AG09309 (cell line): Measurements from ENCODE around the gene NOS3.

Source experiments
- DNase-seq: peaks from one replicate; pipeline ENCODE4 v3.0.0-alpha.2; 2010; ENCODE audit warnings: low read depth
- H3K4me3 ChIP-seq: 2 replicates; pipeline ENCODE4 v1.5.1; 2011; ENCODE audit warnings: mild to moderate bottlenecking, low read depth, low read length, moderate library complexity; ENCODE audit not compliant: control insufficient read depth
- TF ChIP-seq, protein P1 (sequence below): IDR thresholded peaks from 2 replicates; pipeline ENCODE4 v1.5.1; 2011; ENCODE audit warnings: mild to moderate bottlenecking, low read depth, low read length, inconsistent platforms; ENCODE audit not compliant: insufficient read depth, control insufficient read depth; ENCODE audit errors: missing control alignments

The NOS3 gene

DNA sequence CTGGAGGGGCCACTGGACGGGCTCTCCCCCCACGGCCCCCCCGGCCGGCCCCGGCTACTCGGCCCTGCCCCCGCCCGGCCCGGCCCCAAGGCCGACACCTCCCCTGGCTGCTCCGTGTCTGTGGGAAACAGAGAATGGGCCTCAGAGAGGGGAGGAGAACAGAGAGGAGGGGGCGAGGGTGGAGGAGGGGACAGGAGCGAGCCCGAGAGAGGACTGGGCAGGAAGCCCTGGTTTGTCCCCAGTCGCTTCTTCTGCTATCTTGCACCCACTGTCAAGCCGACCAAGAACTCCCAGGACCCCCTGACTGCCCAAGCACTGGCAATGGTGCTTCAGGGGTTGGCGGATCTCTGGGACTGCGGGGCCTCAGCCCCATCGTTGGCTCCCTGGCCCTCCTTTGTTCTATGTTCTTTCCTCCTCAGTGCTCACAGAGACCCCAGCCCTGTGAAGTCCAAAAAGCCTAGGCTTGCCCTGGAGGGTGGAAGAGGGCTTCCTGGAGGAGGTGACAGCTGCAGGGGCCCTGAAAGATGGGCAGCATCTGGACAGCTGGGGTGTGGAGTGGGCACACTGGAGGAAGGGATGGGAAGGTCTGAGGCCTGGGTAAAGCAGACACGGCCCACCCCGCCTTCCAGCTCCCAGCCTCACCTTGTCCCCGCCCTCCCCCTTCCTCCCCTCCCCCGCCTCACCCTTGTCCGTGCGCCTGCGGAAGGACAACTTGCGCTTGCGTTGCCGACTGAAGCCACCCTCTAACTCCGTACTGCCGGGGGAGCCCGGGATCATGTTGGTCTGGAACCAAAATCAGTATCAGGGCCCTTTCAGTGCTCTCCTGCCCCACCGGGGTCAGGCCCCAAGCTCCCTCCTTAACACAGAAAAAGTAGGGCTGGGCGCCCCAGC lies 42.8 kb upstream of the NOS3 start:
- TF ChIP-seq, protein P1, sequence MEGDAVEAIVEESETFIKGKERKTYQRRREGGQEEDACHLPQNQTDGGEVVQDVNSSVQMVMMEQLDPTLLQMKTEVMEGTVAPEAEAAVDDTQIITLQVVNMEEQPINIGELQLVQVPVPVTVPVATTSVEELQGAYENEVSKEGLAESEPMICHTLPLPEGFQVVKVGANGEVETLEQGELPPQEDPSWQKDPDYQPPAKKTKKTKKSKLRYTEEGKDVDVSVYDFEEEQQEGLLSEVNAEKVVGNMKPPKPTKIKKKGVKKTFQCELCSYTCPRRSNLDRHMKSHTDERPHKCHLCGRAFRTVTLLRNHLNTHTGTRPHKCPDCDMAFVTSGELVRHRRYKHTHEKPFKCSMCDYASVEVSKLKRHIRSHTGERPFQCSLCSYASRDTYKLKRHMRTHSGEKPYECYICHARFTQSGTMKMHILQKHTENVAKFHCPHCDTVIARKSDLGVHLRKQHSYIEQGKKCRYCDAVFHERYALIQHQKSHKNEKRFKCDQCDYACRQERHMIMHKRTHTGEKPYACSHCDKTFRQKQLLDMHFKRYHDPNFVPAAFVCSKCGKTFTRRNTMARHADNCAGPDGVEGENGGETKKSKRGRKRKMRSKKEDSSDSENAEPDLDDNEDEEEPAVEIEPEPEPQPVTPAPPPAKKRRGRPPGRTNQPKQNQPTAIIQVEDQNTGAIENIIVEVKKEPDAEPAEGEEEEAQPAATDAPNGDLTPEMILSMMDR, result no peak
- H3K4me3 ChIP-seq, result no peak overlapping the region
- DNase-seq, result no peak

DNA sequence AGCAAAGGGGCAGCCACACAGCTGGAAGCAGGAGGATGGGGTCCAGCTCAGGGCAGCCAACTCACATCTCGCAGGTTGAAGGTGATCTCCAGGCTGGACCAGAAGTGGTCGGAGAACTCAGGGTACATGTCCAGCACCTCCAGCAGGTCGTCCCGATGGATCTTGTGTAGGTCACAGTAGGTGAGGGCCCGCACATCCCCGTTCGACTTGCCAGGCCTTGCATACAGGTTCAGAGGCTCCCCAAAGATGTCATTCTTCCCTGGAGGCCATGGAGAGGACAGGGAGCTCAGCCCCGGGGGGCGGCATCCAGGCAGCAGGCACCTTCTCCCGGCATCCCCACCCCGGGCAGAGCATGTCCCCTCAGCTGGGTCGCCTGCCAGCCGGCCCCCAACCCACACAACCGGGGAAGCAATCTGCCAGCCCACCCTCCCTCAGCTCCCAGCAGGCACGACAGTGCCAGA lies 42.0 kb upstream of the NOS3 start:
- TF ChIP-seq, protein P1, result no peak
- no peak overlapping the region for H3K4me3 ChIP-seq
- no peak for DNase-seq

DNA sequence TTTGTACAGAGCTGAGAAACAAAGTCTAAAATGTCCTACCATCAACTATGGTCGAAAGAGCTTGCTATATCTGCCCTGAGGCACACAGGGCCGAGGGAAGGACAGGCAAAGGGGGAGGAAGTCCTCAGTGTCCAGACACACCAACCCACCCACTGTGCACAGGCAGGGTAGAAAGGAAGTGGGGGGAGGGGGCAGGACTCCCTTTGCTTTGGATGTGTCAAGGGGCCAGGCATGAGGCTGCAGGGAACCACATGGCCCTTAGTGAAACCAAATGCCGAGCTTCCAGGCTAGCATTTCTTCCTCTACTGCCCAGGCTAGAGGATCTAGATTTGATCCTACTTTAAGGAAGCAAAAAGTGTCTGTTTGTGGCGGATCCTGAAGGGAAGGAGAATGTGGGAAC lies 41.3 kb upstream of the NOS3 start:
- no peak for DNase-seq
- TF ChIP-seq, protein P1, result no peak
- no peak overlapping the region for H3K4me3 ChIP-seq

DNA sequence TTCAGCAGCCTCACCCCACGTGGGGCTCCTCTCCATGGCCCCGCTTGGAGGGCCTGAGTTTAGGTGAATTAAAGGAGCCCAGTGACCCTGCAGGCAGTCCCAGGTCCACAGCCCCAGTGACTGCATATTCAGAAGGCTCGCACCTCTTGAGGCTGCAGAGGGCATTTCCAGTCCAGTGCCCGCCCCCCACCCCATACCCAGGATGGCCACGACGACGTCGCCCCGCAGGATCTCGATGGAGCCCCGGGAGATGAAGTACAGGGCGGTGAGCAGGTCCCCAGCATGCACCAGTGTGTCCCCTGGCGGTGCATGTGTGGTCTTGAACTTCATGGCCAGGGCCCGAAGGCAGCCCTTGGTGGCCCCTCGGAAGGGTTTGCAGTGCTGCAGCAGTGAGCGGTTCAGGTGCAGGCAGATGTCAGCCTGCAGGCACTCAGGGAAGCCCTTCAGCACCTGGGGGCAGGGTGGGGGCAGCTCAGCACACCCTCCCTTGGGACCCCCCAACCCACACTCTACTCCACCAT lies 40.8 kb upstream of the NOS3 start:
- DNase-seq, result no peak
- no peak overlapping the region for H3K4me3 ChIP-seq
- TF ChIP-seq, protein P1, result no peak

DNA sequence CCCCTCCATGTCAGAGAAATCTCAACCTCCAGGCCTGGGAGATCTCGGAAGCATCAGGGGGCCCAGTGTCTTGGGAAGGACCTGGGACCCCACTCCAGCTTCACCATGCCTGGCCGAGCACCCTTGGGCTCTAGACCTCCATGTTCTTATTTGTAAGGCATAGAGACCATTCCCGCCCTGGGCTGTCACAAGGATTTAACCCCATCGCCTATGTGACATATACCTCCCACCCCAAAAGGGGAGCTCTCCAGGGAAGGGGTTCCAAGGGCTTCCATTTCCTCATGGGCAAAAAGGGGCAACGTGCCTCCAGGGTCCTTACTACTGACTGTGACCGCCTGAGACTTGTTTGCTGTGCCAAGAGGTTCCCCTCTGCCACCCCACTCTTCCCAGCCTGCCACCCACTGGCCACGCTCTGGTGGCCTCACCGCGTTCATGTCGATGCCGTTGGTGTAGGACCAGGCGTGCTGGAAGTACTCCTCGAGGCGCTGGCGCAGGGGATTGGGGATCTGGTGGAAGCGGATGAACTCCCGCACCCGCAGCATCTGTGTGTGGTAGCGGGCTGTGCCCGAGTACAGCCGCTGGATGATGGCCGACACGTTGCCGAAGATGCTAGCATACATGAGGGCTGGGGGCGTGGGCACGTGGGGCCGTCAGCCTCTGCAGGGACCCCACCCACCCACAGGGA lies 40.2 kb upstream of the NOS3 start:
- H3K4me3 ChIP-seq, result no peak overlapping the region
- TF ChIP-seq, protein P1, result no peak
- DNase-seq, result no peak

DNA sequence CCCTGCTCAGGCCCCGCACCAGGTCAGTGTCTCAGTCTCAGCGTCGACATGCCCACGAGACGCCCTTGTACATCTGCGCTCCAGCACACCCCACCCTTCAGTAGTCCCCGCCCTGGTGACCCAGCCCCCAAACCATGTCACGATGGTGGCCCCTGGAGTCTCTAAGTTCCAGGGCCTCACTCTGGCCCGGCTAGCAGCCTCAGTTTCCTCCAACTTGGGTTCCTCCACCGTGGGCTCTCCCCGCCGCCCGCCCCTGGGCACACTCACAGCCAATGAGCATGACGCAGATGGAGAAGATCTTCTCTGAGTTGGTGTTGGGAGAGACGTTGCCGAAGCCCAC lies 39.7 kb upstream of the NOS3 start:
- no peak overlapping the region for H3K4me3 ChIP-seq
- no peak for DNase-seq
- TF ChIP-seq, protein P1, result no peak
